Esophagus (tissue), 2 donors: ENCODE data around the gene S100A9. TPM values are rescaled to one million over a fixed set of nuclear protein-coding genes. Genes with fewer than 3 reads are reported as not detected.
A peak's percentile ranks its signal among the peaks of the same experiment; 100 is the strongest.

Source experiments
- H3K27ac ChIP-seq, 2 donors: one replicate each; pipeline ENCODE4 v1.5.1; 2013; ENCODE audit warnings: low read depth in 2 of 2, mild to moderate bottlenecking in 2 of 2, inconsistent platforms in 1 of 2, low read length in 1 of 2, moderate library complexity in 1 of 2
- H3K27me3 ChIP-seq, 2 donors: one replicate each; pipeline ENCODE4 v1.6.1; 2013; ENCODE audit warnings: low read length in 2 of 2, control low read depth in 1 of 2, mild to moderate bottlenecking in 1 of 2; ENCODE audit not compliant: insufficient read depth in 2 of 2, control insufficient read depth in 1 of 2
- H3K36me3 ChIP-seq, 2 donors: one replicate each; pipeline ENCODE4 v1.6.1; 2013; ENCODE audit warnings: low read length in 1 of 2; ENCODE audit not compliant: control insufficient read depth in 2 of 2, insufficient read depth in 2 of 2
- H3K4me1 ChIP-seq, 2 donors: one replicate each; pipeline ENCODE4 v1.6.1; 2013; ENCODE audit warnings: low read length in 1 of 2; ENCODE audit not compliant: control insufficient read depth in 2 of 2, insufficient read depth in 2 of 2
- H3K4me3 ChIP-seq, 2 donors: one replicate each; pipeline ENCODE4 v1.5.1; 2013; ENCODE audit warnings: low read length in 2 of 2, mild to moderate bottlenecking in 2 of 2, low read depth in 1 of 2, moderate library complexity in 1 of 2
- H3K9me3 ChIP-seq, 2 donors: one replicate each; pipeline ENCODE4 v1.6.1; 2013; ENCODE audit warnings: mild to moderate bottlenecking in 2 of 2, low read depth in 1 of 2, low read length in 1 of 2, moderate library complexity in 1 of 2; ENCODE audit not compliant: control insufficient read depth in 2 of 2, insufficient read depth in 1 of 2
- WGBS, 2 donors: extraction: QIAGEN DNeasy Blood & Tissue Kit; methylation state at CpG; one replicate each; pipeline ENCODE4 v1.1.7; 2013; 5-methylcytosine and 5-hydroxymethylcytosine counted together
- polyA plus RNA-seq, 2 donors: library from polyadenylated mRNA; stranded (reverse); fragments of 200-250 nt; gene quantifications; one replicate each; pipeline ENCODE4 v1.2.3, GENCODE V29; 2013
- donor health status: healthy with polysubstance abuse.
- donor health status: Bipolar disorder and iron deficiency.

The S100A9 gene
- polyA plus RNA-seq, 2 donors, result 47,233 to 60,368 TPM

DNA sequence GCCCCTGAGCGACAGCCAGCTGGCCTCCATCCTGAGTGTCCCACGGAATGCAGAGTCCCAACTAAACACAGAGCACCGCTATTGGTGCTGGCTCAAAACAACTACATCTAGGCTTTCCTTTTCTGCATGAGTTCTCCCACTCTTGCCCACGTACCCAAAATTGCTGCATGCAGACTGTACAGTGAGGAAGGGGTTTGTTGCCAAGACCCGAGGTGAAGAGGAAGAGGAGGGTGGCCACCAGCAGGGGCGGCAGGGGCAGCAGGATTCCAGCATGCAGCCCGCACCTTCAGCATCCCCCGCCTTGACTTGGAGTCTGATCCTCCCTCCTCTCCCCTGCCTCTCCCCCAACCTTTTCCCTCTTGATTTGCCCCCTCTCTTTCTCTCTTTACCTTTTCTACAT is 8.0 kb downstream of the S100A9 start:
- Histone ChIP-seq H3K9me3 (no peaks in the 10 kb centered on the region), H3K4me1 (peaks cover 2 to 26% of the 10 kb centered on the region in 2 donors), H3K4me3 (no peak overlapping the region), H3K36me3 (peaks cover 0 to under 1% of the 10 kb centered on the region in 2 donors), H3K27me3 (no peaks in the 10 kb centered on the region), H3K27ac (peak overlapping the region; percentile 77 to 96)
- WGBS, 2 donors, result 57 to 67% methylated on average over 8 of the region's 8 CpGs

DNA sequence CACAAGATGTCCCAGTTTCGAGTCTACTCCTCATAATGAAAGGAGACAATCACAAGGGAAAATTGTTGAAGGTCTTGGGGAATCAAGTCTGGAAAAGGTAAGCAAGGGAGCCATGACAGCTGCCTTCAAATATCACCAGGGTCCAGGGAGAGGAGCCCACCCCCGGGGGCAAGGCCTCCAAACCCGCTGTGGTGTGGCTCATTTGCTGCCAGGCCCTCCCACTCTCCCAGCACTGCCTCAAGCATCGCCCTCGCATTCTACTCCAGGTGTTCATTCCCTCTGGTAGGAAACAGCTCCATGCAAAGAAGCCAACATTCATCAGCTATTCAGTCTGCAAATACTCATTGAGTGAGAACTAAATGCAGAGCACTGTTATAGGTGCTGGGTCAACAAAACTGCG is 8.6 kb downstream of the S100A9 start:
- H3K27ac ChIP-seq, result peak overlapping the region in 1 of 2 donors; percentile 71
- peaks cover 2 to 26% of the 10 kb centered on the region in 2 donors for H3K4me1 ChIP-seq
- WGBS, 2 donors, result 78% methylated on average over 6 of the region's 6 CpGs

DNA sequence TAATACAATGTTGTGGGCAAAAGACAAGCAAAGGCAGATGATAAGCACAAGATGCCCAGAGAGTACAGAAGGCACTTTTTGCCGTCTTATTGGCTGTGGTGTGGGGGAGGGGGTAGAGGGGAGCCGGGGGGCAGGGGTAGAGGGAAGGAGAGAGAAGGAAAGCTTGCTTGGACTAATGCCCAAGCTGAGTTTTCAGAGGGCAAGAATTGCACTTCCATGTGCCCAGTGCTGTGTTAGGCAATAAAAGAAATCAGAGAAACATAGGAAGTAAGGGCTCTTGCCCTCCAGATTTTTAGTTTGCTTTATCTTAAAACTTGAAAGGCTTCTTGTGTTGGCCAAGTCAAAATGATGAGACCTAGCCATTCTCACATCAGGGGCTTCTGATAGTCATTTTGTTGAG is 9.4 kb downstream of the S100A9 start:
- no peaks in the 10 kb centered on the region for H3K27me3 ChIP-seq
- no peak overlapping the region for H3K4me3 ChIP-seq
- H3K9me3 ChIP-seq, result no peaks in the 10 kb centered on the region
- H3K4me1 ChIP-seq, result peaks cover 2 to 26% of the 10 kb centered on the region in 2 donors
- 73 to 77% methylated on average over 2 of the region's 2 CpGs for WGBS, 2 donors
- peak overlapping the region; percentile 45 to 74 for H3K27ac ChIP-seq
- no peaks in the 10 kb centered on the region for H3K36me3 ChIP-seq

More for the DNA sequence above, 8.6 kb downstream of the S100A9 start:
- H3K9me3 ChIP-seq, result no peaks in the 10 kb centered on the region
- H3K4me3 ChIP-seq, result no peak overlapping the region
- no peaks in the 10 kb centered on the region for H3K27me3 ChIP-seq
- no peaks in the 10 kb centered on the region for H3K36me3 ChIP-seq

DNA sequence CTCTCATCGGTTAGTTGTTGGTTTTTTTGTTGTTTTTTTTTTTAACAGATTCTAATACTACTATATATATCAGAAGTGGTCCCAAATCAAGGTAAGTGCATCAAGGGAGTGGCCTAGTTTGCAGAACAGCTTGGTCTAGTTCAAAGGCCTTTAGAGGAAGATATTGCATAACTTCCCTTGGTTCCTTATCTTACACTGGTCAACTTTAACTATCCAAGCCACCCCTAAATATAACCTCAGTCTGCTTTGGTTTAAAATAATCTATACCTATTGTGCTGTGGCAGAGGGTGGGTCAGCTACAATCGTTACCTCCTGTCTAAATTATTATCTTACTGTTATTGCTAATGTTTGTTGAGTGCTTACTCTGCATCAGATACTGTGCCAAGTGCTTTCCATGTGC is 10.8 kb downstream of the S100A9 start:
- 60 to 65% methylated on average over 2 of the region's 2 CpGs for WGBS, 2 donors
- Histone ChIP-seq H3K4me1 (peaks cover 2 to 20% of the 10 kb centered on the region in 2 donors), H3K4me3 (no peak overlapping the region), H3K27ac (no peak overlapping the region), H3K36me3 (no peaks in the 10 kb centered on the region), H3K9me3 (no peaks in the 10 kb centered on the region), H3K27me3 (no peaks in the 10 kb centered on the region)

DNA sequence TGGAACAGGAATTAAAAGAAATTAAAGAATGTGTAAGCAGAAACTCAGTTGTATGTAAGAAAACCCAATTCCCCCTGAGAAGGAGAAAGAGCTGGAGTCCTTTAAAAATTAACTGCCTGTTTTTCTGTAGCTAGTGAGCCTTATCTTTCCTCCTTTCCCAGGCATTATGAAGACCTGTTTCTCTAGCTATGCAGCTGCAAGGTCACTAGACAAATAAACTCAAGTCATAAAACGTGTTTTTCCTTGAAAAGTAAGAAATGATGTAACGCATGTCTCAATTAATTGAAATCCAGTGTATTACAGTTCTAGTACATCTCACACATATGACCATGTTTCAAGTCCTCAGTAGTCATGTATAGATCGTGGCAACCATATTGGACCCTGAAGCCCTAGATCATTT is 12.5 kb downstream of the S100A9 start:
- Histone ChIP-seq H3K9me3 (no peaks in the 10 kb centered on the region), H3K36me3 (no peaks in the 10 kb centered on the region), H3K4me3 (no peak overlapping the region), H3K4me1 (peaks cover 2 to 16% of the 10 kb centered on the region in 2 donors), H3K27me3 (no peaks in the 10 kb centered on the region), H3K27ac (peak overlapping the region; percentile 67 to 79)
- 71 to 75% methylated on average over 3 of the region's 3 CpGs for WGBS, 2 donors

DNA sequence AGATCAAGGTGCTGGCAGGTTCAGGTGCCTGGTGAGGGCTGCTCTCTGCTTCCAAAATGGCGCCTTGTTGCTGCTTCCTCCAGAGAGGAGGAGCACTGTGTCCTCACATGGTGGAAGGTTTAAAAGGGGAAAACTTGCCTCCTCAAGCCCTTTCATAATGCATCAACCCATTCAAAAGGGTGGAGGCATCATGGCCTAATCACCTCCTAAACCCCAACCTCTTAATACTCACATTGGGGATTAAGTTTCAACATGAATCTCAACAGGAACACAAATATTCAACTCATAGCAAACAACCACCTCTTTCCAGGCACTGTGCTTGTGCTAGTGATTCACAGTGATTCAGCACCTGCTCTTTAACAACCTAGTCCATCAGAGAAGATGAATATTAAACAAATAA is 13.6 kb downstream of the S100A9 start:
- WGBS, 2 donors, result 72 to 77% methylated on average over 1 of the region's 1 CpG
- Histone ChIP-seq H3K4me1 (peaks cover 0 to 13% of the 10 kb centered on the region in 2 donors), H3K27ac (peak overlapping the region; percentile 79 to 93), H3K4me3 (no peak overlapping the region), H3K27me3 (no peaks in the 10 kb centered on the region), H3K36me3 (no peaks in the 10 kb centered on the region), H3K9me3 (no peaks in the 10 kb centered on the region)

DNA sequence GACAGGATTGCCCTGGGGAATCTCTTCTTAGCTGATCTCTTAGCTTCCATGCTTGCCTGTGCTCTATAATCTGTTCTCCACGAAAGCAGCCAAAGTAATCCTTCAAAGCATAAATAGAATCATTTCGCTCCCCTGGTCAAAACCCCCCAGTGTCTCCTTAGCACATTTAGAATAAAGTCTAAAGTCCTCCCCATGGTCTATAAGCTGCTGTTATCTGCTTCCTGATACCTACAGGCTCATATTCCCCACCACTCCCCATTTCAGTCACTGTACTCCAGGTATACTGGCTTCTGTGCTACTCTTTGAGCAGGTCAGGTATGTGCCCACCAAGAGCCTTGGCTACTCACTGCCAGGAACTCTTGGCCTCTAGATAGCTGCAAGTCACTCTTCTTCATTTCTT is 14.9 kb downstream of the S100A9 start:
- no peak overlapping the region for H3K4me3 ChIP-seq
- H3K9me3 ChIP-seq, result no peaks in the 10 kb centered on the region
- no peaks in the 10 kb centered on the region for H3K27me3 ChIP-seq
- H3K4me1 ChIP-seq, result peaks cover 0 to 13% of the 10 kb centered on the region in 2 donors
- WGBS, 2 donors, result 76 to 91% methylated on average over 2 of the region's 2 CpGs
- H3K27ac ChIP-seq, result peak overlapping the region; percentile 37 to 47
- no peaks in the 10 kb centered on the region for H3K36me3 ChIP-seq

DNA sequence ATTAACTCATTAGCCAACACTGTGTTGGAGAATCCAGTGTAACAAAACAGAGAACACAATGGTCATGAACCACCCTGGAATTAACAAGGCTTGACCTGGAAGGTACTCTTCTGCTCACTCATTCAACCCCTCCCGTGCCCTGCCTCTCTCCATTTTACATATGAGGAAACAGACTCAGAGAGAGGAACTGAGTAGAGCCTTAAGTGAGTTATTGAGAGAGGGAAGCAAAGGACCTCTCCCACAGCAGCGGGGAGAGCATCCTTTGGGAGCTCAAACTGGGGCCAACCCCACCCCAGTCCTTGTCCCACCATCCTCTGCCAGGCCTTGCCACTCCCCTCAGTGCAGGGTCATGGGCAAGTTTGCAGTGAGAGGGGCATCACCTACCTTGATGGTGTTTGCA is 16.4 kb downstream of the S100A9 start:
- peaks cover 0 to 7% of the 10 kb centered on the region in 2 donors for H3K4me1 ChIP-seq
- H3K27ac ChIP-seq, result peak overlapping the region; percentile 65 to 91
- WGBS, 2 donors, result 41 to 60% methylated on average over 2 of the region's 2 CpGs

DNA sequence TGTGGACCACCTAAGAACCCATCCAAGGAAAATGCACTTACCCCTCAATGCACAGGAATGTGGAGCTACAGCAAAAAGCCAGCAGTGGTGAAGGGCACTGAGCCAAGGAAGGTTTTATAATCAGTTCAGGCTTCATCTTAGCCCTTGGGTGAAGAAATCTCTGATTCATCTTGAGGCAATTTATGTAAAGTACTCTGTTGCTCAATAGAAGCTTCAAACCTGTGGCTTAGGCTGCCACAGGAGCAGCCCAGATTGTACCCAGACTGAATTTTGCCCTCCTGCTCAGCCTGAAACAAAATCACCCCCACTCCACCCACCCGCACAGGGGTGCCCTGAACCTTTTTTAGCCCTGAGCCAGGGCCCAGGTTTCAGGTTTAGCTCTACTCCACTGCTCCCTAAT is 17.9 kb downstream of the S100A9 start, which contains the start of gene S100A12:
S100A12 (minus strand) TSS at position 111 of the 400 bp plus-strand sequence. CDS start 1,029 bp downstream, outside the sequence.
- no peak within 1 kb of the TSS for H3K4me3 ChIP-seq
- peaks cover 0 to 10% of the 10 kb centered on the region in 2 donors for H3K4me1 ChIP-seq

More for the DNA sequence above, 16.4 kb downstream of the S100A9 start:
- Histone ChIP-seq H3K9me3 (no peaks in the 10 kb centered on the region), H3K4me3 (no peak overlapping the region), H3K27me3 (no peaks in the 10 kb centered on the region), H3K36me3 (no peaks in the 10 kb centered on the region)

DNA sequence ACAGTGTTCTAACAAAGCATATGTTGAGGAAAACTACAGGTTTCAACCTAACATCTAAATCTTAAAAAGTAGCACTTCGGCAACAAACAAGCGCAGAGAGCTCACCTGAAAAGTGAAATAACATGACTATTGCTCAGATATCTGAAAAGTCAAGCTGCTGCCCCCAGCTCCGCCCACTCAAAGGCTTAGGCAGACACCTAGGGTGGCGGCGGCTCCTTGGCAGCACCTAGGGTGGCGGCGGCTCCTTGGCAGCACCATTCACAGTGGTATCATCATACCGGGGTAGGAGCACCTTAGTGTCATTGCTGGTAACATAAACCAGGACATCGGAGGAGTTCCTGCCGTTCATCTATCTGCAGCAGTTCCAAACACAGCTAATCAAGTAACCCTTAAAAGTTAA is 21.9 kb downstream of the S100A9 start:
- peaks cover 0 to 10% of the 10 kb centered on the region in 2 donors for H3K4me1 ChIP-seq

More for the DNA sequence above, 17.9 kb downstream of the S100A9 start, which contains the start of gene S100A12:
- H3K27ac ChIP-seq, result peak within 1 kb of the TSS; percentile 85 to 93
- WGBS, 2 donors, result 64 to 73% methylated on average over 1 of the region's 1 CpG
- H3K36me3 ChIP-seq, result no peaks in the 10 kb centered on the region
- peaks cover 0 to under 1% of the 10 kb centered on the region in 2 donors for H3K9me3 ChIP-seq
- H3K27me3 ChIP-seq, result no peaks in the 10 kb centered on the region

More for the DNA sequence above, 21.9 kb downstream of the S100A9 start:
- 77 to 83% methylated on average over 10 of the region's 10 CpGs for WGBS, 2 donors
- Histone ChIP-seq H3K9me3 (peaks cover 0 to 3% of the 10 kb centered on the region in 2 donors), H3K4me3 (no peak overlapping the region), H3K27me3 (no peaks in the 10 kb centered on the region), H3K36me3 (no peaks in the 10 kb centered on the region), H3K27ac (peak overlapping the region in 1 of 2 donors; percentile 14)
